ENCODE measurements around the gene NSUN3.
"Not testable (repeated sequence)": the region's sequence is repeated elsewhere in the genome, so short reads cannot be mapped to it uniquely, and the experiment has no call there.

NSUN3 gene

GRCh38 chr3:94066506-94067500 lies 3.9 kb downstream of the NSUN3 start:
- FAIRE-seq (no peak), DNase-seq (ENCODE audit: insufficient read length, low spot score) (no peak)

GRCh38 chr3:94069194-94069813 lies 6.4 kb downstream of the NSUN3 start:
- FAIRE-seq, result no peak
- no peak for DNase-seq (ENCODE audit: insufficient read length, low spot score)

- DNase-seq (ENCODE audit: insufficient read length, low spot score), result no peak
- no peak for FAIRE-seq
Measured at GRCh38 chr3:94070341-94070911, 7.6 kb downstream of the NSUN3 start.

GRCh38 chr3:94071713-94072284 lies 8.9 kb downstream of the NSUN3 start:
- DNase-seq (ENCODE audit: insufficient read length, low spot score) (no peak), FAIRE-seq (no peak)

GRCh38 chr3:94076055-94076454 lies 13.2 kb downstream of the NSUN3 start:
- FAIRE-seq (no peak), DNase-seq (ENCODE audit: insufficient read length, low spot score) (no peak)

GRCh38 chr3:94080552-94080951 lies 17.7 kb downstream of the NSUN3 start:
- DNase-seq (ENCODE audit: insufficient read length, low spot score); FAIRE-seq: not testable (repeated sequence)

- FAIRE-seq, result no peak
- no peak for DNase-seq (ENCODE audit: insufficient read length, low spot score)
Measured at GRCh38 chr3:94081884-94082283, 19.0 kb downstream of the NSUN3 start.

GRCh38 chr3:94082391-94082937 lies 19.6 kb downstream of the NSUN3 start:
- DNase-seq (ENCODE audit: insufficient read length, low spot score), result no peak
- FAIRE-seq, result no peak

GRCh38 chr3:94083261-94083660 lies 20.4 kb downstream of the NSUN3 start:
- no peak for DNase-seq (ENCODE audit: insufficient read length, low spot score)

GRCh38 chr3:94089126-94089525 lies 26.3 kb downstream of the NSUN3 start:
- FAIRE-seq (no peak), DNase-seq (ENCODE audit: insufficient read length, low spot score) (no peak)

More at GRCh38 chr3:94083261-94083660, 20.4 kb downstream of the NSUN3 start:
- FAIRE-seq, result peak; percentile 42

GRCh38 chr3:94092086-94092485 lies 29.2 kb downstream of the NSUN3 start:
- DNase-seq (ENCODE audit: insufficient read length, low spot score), result no peak
- no peak for FAIRE-seq

- FAIRE-seq (no peak), DNase-seq (ENCODE audit: insufficient read length, low spot score) (no peak)
Measured at GRCh38 chr3:94093151-94093550, 30.3 kb downstream of the NSUN3 start.

GRCh38 chr3:94095111-94095510 lies 32.2 kb downstream of the NSUN3 start:
- no peak for FAIRE-seq
- no peak for DNase-seq (ENCODE audit: insufficient read length, low spot score)

- no peak for FAIRE-seq
- DNase-seq (ENCODE audit: insufficient read length, low spot score), result no peak
Measured at GRCh38 chr3:94098452-94098851, 35.6 kb downstream of the NSUN3 start.

GRCh38 chr3:94099311-94099710 lies 36.5 kb downstream of the NSUN3 start:
- FAIRE-seq (no peak), DNase-seq (ENCODE audit: insufficient read length, low spot score) (no peak)

GRCh38 chr3:94101860-94102259 lies 39.0 kb downstream of the NSUN3 start:
- DNase-seq (ENCODE audit: insufficient read length, low spot score) (no peak), FAIRE-seq (no peak)

- FAIRE-seq (no peak), DNase-seq (ENCODE audit: insufficient read length, low spot score) (no peak)
Measured at GRCh38 chr3:94106268-94106667, 43.4 kb downstream of the NSUN3 start.

- FAIRE-seq, result not testable (repeated sequence)
Measured at GRCh38 chr3:94110232-94110631, 47.4 kb downstream of the NSUN3 start.

GRCh38 chr3:94110854-94111253 lies 48.0 kb downstream of the NSUN3 start:
- FAIRE-seq (no peak), DNase-seq (ENCODE audit: insufficient read length, low spot score) (no peak)

More at GRCh38 chr3:94110232-94110631, 47.4 kb downstream of the NSUN3 start:
- not testable (repeated sequence) for DNase-seq (ENCODE audit: insufficient read length, low spot score)

GRCh38 chr3:94114666-94115065 lies 51.8 kb downstream of the NSUN3 start:
- FAIRE-seq, result no peak

GRCh38 chr3:94115482-94115881 lies 52.6 kb downstream of the NSUN3 start:
- DNase-seq (ENCODE audit: insufficient read length, low spot score), result no peak
- FAIRE-seq, result no peak

More at GRCh38 chr3:94114666-94115065, 51.8 kb downstream of the NSUN3 start:
- no peak for DNase-seq (ENCODE audit: insufficient read length, low spot score)

Data from GM19239 (cell line).